Measurements from ENCODE around the gene MTG1. TPM values are rescaled to one million over a fixed set of nuclear protein-coding genes. Genes with fewer than 3 reads are reported as not detected.
"Not testable (repeated sequence)": the region's sequence is repeated elsewhere in the genome, so short reads cannot be mapped to it uniquely, and the experiment has no call there.

Gene MTG1
- total RNA-seq, 5 donors from 2014 or later (not counting 1 experiment from before 2014, with no cell fraction given): 46.7 to 79.3 (median 69.4) TPM

DNA sequence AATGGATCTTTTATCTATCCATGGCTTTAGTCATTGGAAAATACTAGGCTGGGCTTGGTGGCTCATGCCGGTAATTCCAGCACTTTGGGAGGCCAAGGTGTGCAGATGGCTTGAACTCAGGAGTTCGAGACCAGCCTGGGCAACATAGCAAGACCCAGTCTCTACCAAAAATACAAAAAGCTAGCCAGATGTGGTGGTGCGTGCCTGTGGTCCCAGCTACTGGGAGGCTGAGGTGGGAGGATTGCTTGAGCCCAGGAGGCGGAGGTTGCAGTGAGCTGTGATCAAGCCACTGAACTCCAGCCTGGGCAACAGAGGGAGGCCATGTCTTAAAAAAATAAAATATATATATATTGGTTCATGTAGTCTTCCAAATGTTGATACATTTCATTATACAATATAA lies 7.0 kb upstream of the MTG1 start:
- H3K4me3 Mint-ChIP-seq; H3K9me3 ChIP-seq; H3K4me3 ChIP-seq (ENCODE audit: control insufficient read depth in 1 of 2, extremely low read depth in 1 of 2, low read length in 1 of 2); POLR2A ChIA-PET; H3K9me3 Mint-ChIP-seq; H3K36me3 ChIP-seq (ENCODE audit: control insufficient read depth in 2 of 2, extremely low read depth in 1 of 2, insufficient read depth in 1 of 2, low read length in 1 of 2); H3K27me3 Mint-ChIP-seq; H3K27ac ChIP-seq (ENCODE audit: low read length); H3K36me3 Mint-ChIP-seq; H3K27me3 ChIP-seq (replicated peaks in 1 of 2; ENCODE audit: control insufficient read depth in 2 of 2, extremely low read depth in 1 of 2, insufficient read depth in 2 of 2, low read length in 1 of 2); DNase-seq; H3K27ac Mint-ChIP-seq; ATAC-seq (replicated peaks in 1 of 4): not testable (repeated sequence)
- H3K4me1 ChIP-seq (ENCODE audit: control insufficient read depth in 1 of 2, extremely low read depth in 1 of 2, insufficient read depth in 2 of 2, low read length in 2 of 2): peaks cover 10 to 38% of the 10 kb centered on the region in 2 experiments
- no CpG with 5 or more reads among the region's 4 CpGs for WGBS (ENCODE audit: insufficient coverage)
- peaks cover 15 to 40% (median 39%) of the 10 kb centered on the region in 3 donors for H3K4me1 Mint-ChIP-seq
- CTCF ChIA-PET: interaction anchor here in 1 of 2 donors (1.5 kb wide), 1 partner anchor 58 kb away, joined by 4 read pairs; no protein-coding TSS in a partner anchor

DNA sequence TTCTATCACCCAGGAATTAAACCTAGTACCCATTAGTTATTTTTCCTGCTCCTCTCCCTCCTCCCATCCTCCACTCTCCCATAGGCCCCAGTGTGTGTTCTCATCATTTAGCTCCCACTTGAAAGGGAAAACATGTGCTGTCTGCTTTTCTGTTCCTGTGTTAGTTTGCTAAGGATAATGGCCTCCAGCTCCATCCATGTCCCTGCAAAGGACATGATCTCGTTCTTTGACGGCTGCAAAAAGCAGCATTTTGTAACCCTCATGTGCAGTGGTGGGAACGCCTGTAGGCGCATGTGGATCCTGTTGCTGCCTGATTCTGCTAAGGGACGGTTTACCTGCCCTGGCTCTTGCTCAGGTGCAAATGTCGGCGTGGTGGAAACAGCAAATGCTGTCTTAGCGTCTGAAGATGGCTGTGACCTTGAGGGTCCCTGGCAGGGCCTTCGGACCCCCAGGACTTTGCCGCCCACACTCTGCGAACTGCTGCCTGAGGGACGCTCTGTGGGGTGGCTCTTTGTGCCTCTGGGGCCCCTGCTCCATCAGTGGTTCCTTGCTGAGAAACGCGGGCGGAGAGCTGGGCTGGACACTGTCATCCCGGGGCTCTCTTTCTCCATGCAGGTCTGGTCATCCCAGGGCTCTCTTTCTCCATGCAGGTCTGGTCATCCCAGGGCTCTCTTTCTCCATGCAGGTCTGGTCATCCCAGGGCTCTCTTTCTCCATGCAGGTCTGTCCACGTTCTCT lies 5.6 kb upstream of the MTG1 start:
- no peak for DNase-seq
- no peak for ATAC-seq (replicated peaks in 1 of 4)
- H3K27ac Mint-ChIP-seq: peak overlapping the region; percentile 95 to 97
- peaks cover 3% of the 10 kb centered on the region for H3K36me3 Mint-ChIP-seq
- ChIA-PET POLR2A (no interaction called here), CTCF (interaction anchor here in 1 of 2 donors (1.5 kb wide), 1 partner anchor 59 kb away, joined by 4 read pairs; no protein-coding TSS in a partner anchor)
- Histone ChIP-seq H3K4me1 (ENCODE audit: control insufficient read depth in 1 of 2, extremely low read depth in 1 of 2, insufficient read depth in 2 of 2, low read length in 2 of 2) (peaks cover 10 to 47% of the 10 kb centered on the region in 2 experiments), H3K4me3 (ENCODE audit: control insufficient read depth in 1 of 2, extremely low read depth in 1 of 2, low read length in 1 of 2) (peak overlapping the region; percentile 56 to 83), H3K27me3 (replicated peaks in 1 of 2; ENCODE audit: control insufficient read depth in 2 of 2, extremely low read depth in 1 of 2, insufficient read depth in 2 of 2, low read length in 1 of 2) (no peaks in the 10 kb centered on the region), H3K9me3 (no peaks in the 10 kb centered on the region), H3K27ac (ENCODE audit: low read length) (peak overlapping the region; percentile 80), H3K36me3 (ENCODE audit: control insufficient read depth in 2 of 2, extremely low read depth in 1 of 2, insufficient read depth in 1 of 2, low read length in 1 of 2) (peaks cover 0 to 6% of the 10 kb centered on the region in 2 donors)
- no peaks in the 10 kb centered on the region for H3K9me3 Mint-ChIP-seq
- no peaks in the 10 kb centered on the region for H3K27me3 Mint-ChIP-seq
- H3K4me3 Mint-ChIP-seq: peak overlapping the region; percentile 79 to 84 (median 84)
- WGBS (ENCODE audit: insufficient coverage): 82% methylated on average over 16 of the region's 17 CpGs
- H3K4me1 Mint-ChIP-seq: peaks cover 20 to 44% (median 42%) of the 10 kb centered on the region in 3 donors

DNA sequence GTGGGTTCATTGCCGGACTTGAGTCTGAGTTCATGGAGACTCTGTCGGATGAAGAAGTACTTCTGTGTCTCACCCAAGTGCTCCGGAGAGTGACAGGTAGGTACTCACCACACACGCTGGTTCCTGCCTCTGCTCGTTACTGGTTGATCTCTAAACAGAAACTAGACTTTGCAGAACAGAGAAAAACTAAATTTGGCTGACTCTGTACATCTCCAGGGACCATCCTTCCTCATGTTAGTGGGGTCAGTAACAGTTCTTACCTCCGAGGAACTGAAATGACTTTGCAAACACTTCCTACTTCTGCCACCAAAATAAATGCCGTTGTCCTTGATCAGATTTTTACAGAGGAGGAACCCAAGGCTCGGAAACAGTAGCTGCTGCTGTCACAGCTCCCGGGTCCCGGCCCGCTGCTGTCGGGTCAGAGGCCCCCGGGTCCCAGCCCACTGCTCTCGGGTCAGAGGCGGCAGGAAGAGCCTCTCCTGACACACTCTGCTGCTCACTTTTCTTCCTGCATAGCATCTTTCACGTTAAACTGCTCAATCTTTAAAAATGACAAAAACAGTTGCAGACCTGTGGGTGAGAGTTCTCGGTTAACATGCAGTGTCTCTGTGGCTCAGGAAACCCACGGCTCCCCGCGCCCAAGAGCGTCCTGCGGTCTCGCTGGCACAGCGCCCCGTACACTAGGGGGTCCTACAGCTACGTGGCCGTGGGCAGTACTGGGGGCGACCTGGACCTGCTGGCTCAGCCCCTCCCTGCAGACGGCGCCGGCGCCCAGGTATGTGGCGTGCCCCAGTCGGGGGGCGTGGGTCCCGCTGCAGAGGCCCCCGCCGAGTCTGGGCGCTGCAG lies 4.8 kb upstream of the MTG1 start:
- Histone ChIP-seq H3K27me3 (replicated peaks in 1 of 2; ENCODE audit: control insufficient read depth in 2 of 2, extremely low read depth in 1 of 2, insufficient read depth in 2 of 2, low read length in 1 of 2) (no peaks in the 10 kb centered on the region), H3K36me3 (ENCODE audit: control insufficient read depth in 2 of 2, extremely low read depth in 1 of 2, insufficient read depth in 1 of 2, low read length in 1 of 2) (peaks cover 0 to 2% of the 10 kb centered on the region in 2 donors), H3K4me3 (ENCODE audit: control insufficient read depth in 1 of 2, extremely low read depth in 1 of 2, low read length in 1 of 2) (peak overlapping the region; percentile 56 to 83), H3K27ac (ENCODE audit: low read length) (peak overlapping the region; percentile 80), H3K9me3 (no peaks in the 10 kb centered on the region), H3K4me1 (ENCODE audit: control insufficient read depth in 1 of 2, extremely low read depth in 1 of 2, insufficient read depth in 2 of 2, low read length in 2 of 2) (peaks cover 10 to 51% of the 10 kb centered on the region in 2 experiments)
- Mint-ChIP-seq H3K36me3 (peaks cover 3% of the 10 kb centered on the region), H3K27me3 (no peaks in the 10 kb centered on the region), H3K4me1 (peaks cover 21 to 47% (median 44%) of the 10 kb centered on the region in 3 donors), H3K9me3 (no peaks in the 10 kb centered on the region), H3K4me3 (peak overlapping the region; percentile 79 to 84 (median 84)), H3K27ac (peak overlapping the region; percentile 95 to 97)
- ATAC-seq (replicated peaks in 1 of 4) (peak; percentile 44 to 56 (median 52)), DNase-seq (peak in 20 of 35 experiments; percentile 18 to 60 (median 35))
- 11% methylated on average over 31 of the region's 39 CpGs for WGBS (ENCODE audit: insufficient coverage)
- CTCF ChIA-PET: no interaction called here
- POLR2A ChIA-PET: interaction anchor here in 1 of 2 donors (0.6 to 1.1 kb wide), 2 partner anchors 12 to 1954 kb away, joined by 3 read pairs; no protein-coding TSS in a partner anchor

DNA sequence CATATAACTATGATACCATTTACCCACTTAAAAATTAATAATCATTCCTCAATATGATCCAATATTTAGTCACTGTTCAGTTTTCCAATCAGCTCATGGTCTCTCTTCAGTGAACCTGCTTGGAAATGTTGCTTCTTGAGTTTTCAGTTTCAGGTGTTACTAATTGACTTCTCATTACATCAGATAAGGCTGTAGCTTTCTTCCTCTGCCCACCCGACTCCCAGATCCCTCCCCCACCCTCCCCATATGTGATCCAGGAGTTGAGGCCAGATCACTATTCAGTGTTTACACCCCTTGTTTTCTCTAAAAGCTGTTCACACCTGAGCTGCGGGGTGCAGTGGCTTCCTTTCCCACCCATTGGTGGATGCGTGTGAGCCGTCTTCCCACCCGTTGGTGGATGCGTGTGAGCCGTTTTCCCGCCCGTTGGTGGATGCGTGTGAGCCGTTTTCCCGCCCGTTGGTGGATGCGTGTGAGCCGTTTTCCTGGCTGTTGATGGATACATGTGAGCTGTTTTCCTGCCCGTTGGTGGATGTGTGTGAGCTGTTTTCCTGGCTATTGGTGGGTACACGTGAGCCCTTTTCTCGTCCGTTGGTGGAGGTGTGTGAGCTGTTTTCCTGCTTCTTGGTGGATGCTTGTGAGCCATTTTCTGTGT lies 3.2 kb upstream of the MTG1 start:
- Histone ChIP-seq H3K9me3 (no peaks in the 10 kb centered on the region), H3K36me3 (ENCODE audit: control insufficient read depth in 2 of 2, extremely low read depth in 1 of 2, insufficient read depth in 1 of 2, low read length in 1 of 2) (no peaks in the 10 kb centered on the region), H3K27me3 (replicated peaks in 1 of 2; ENCODE audit: control insufficient read depth in 2 of 2, extremely low read depth in 1 of 2, insufficient read depth in 2 of 2, low read length in 1 of 2) (peaks cover 0 to 2% of the 10 kb centered on the region in 2 experiments), H3K27ac (ENCODE audit: low read length) (peak overlapping the region; percentile 80), H3K4me1 (ENCODE audit: control insufficient read depth in 1 of 2, extremely low read depth in 1 of 2, insufficient read depth in 2 of 2, low read length in 2 of 2) (peaks cover 13 to 64% of the 10 kb centered on the region in 2 experiments), H3K4me3 (ENCODE audit: control insufficient read depth in 1 of 2, extremely low read depth in 1 of 2, low read length in 1 of 2) (no peak overlapping the region)
- H3K27ac Mint-ChIP-seq: peak overlapping the region; percentile 95 to 96
- H3K36me3 Mint-ChIP-seq: peaks cover 6% of the 10 kb centered on the region
- H3K4me1 Mint-ChIP-seq: peaks cover 35 to 58% (median 56%) of the 10 kb centered on the region in 3 donors
- peak overlapping the region in 2 of 3 donors; percentile 78 to 84 for H3K4me3 Mint-ChIP-seq
- CTCF ChIA-PET: interaction anchor here in 1 of 2 donors (0.7 kb wide), 2 partner anchors 61 to 131 kb away, joined by 3 to 4 read pairs; no protein-coding TSS in a partner anchor
- H3K9me3 Mint-ChIP-seq: no peaks in the 10 kb centered on the region
- no peaks in the 10 kb centered on the region for H3K27me3 Mint-ChIP-seq
- DNase-seq: peak in 1 of 35 experiments; percentile 17
- 75% methylated on average over 19 of the region's 19 CpGs for WGBS (ENCODE audit: insufficient coverage)
- no peak for ATAC-seq (replicated peaks in 1 of 4)
- POLR2A ChIA-PET: interaction anchor here in 1 of 2 donors (1.4 kb wide), 1 partner anchor 10 kb away, joined by 3 read pairs; no protein-coding TSS in a partner anchor

DNA sequence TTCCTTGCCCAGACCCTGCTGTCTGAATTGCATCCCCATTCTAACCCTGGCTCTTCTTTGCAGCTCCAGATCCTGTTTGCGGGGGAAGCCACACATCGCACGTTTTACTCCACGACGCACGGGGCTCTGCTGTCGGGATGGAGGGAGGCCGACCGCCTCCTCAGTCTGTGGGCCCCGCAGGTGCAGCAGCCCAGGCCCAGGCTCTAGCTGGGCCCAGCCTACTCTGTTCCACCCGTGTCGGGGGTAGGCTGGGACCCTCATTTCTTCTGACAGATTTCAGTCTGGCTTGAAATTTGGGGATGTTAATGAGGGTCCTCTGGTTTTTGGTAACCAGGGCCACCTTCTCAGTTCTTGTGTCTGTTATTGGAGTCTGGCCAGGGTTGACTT lies 2.7 kb upstream of the MTG1 start:
- Mint-ChIP-seq H3K9me3 (no peaks in the 10 kb centered on the region), H3K27ac (peak overlapping the region; percentile 95 to 96), H3K27me3 (no peaks in the 10 kb centered on the region), H3K4me1 (peaks cover 35 to 59% (median 57%) of the 10 kb centered on the region in 3 donors), H3K36me3 (peaks cover 4% of the 10 kb centered on the region), H3K4me3 (peak overlapping the region in 1 of 3 donors; percentile 30)
- no peak for ATAC-seq (replicated peaks in 1 of 4)
- peak overlapping the region; percentile 80 for H3K27ac ChIP-seq (ENCODE audit: low read length)
- peaks cover 4% of the 10 kb centered on the region in 2 donors for H3K36me3 ChIP-seq (ENCODE audit: control insufficient read depth in 2 of 2, extremely low read depth in 1 of 2, insufficient read depth in 1 of 2, low read length in 1 of 2)
- peaks cover 13 to 67% of the 10 kb centered on the region in 2 experiments for H3K4me1 ChIP-seq (ENCODE audit: control insufficient read depth in 1 of 2, extremely low read depth in 1 of 2, insufficient read depth in 2 of 2, low read length in 2 of 2)
- ChIA-PET CTCF (interaction anchor here in 1 of 2 donors (0.7 kb wide), 2 partner anchors 61 to 132 kb away, joined by 3 to 4 read pairs; no protein-coding TSS in a partner anchor), POLR2A (interaction anchor here in 1 of 2 donors (1.4 kb wide), 1 partner anchor 10 kb away, joined by 3 read pairs; no protein-coding TSS in a partner anchor)
- DNase-seq: no peak
- H3K4me3 ChIP-seq (ENCODE audit: control insufficient read depth in 1 of 2, extremely low read depth in 1 of 2, low read length in 1 of 2): no peak overlapping the region
- peaks cover 0 to 2% of the 10 kb centered on the region in 2 experiments for H3K27me3 ChIP-seq (replicated peaks in 1 of 2; ENCODE audit: control insufficient read depth in 2 of 2, extremely low read depth in 1 of 2, insufficient read depth in 2 of 2, low read length in 1 of 2)
- H3K9me3 ChIP-seq: no peaks in the 10 kb centered on the region
- WGBS (ENCODE audit: insufficient coverage): 90% methylated on average over 10 of the region's 12 CpGs

All from T-cell (primary cell).